ENCODE results near the gene ATP13A2.

DNA sequence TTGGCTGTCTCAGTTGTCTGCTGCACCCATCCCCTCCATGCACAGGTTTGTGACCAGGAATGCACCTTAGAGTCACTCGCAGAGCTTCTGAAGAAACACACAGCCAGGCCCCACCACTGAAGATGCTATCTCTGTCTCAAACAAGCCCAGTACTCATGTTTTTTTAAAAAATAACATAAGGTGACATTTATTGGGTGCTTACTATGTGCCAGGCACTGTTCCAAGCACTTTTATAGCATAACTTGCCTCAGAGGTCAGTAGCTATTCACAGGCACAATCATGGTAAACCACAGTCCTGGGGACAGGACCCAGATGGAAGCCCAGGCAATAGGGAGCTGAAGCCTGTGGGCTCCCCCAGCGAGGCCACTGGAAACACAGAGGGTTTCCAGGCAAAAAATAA is 8.8 kb upstream of the ATP13A2 start:
- TF ChIP-seq, protein P1, sequence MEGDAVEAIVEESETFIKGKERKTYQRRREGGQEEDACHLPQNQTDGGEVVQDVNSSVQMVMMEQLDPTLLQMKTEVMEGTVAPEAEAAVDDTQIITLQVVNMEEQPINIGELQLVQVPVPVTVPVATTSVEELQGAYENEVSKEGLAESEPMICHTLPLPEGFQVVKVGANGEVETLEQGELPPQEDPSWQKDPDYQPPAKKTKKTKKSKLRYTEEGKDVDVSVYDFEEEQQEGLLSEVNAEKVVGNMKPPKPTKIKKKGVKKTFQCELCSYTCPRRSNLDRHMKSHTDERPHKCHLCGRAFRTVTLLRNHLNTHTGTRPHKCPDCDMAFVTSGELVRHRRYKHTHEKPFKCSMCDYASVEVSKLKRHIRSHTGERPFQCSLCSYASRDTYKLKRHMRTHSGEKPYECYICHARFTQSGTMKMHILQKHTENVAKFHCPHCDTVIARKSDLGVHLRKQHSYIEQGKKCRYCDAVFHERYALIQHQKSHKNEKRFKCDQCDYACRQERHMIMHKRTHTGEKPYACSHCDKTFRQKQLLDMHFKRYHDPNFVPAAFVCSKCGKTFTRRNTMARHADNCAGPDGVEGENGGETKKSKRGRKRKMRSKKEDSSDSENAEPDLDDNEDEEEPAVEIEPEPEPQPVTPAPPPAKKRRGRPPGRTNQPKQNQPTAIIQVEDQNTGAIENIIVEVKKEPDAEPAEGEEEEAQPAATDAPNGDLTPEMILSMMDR (IDR thresholded peaks at IDR 0.05 in 8 of 11, conservative IDR thresholded peaks at IDR 0.05 in 3 of 11) = no peak
- no peak for TF ChIP-seq POLR2AphosphoS5 (IDR thresholded peaks at IDR 0.05)

Measured in spleen (tissue), 7 donors.